HCT116 (cell line): ENCODE results near the gene EML2. TPM values are rescaled to one million over a fixed set of nuclear protein-coding genes. Genes with fewer than 3 reads are reported as not detected.

ENCODE experiments used
- ATAC-seq: fragments of 200-7000 bp; cut with Tn5 transposase; 2 replicates; pipeline ENCODE4 v1.9.1; 2020; ENCODE audit warnings: mild to moderate bottlenecking, moderate library complexity
- BruUV-seq: library from RNA; stranded (reverse); fragments of 400-500 nt; replicated peaks from 2 replicates; lab custom pipeline; 2021; lab: Mats Ljungman, UMichigan
- CTCF ChIA-PET: fragments of 300-600 bp; sonication (Branson Sonifier 250); formaldehyde crosslinking; loops from one replicate; lab custom pipeline; 2021; ENCODE audit warnings: antibody characterized with exemption; lab: Charles Lee
- POLR2A ChIA-PET: fragments of 300-600, 350-600 bp; sonication (Branson Sonifier 250); formaldehyde crosslinking; loops from one replicate; lab custom pipeline; 2021; ENCODE audit warnings: antibody characterized with exemption; lab: Charles Lee
- RAD21 ChIA-PET, 2 experiments: fragments of 300-600 bp; sonication (Branson Sonifier 250); formaldehyde crosslinking; loops; one replicate each; lab custom pipeline; 2023; ENCODE audit warnings: low total read pairs in 2 of 2; ENCODE audit not compliant: uncharacterized antibody in 2 of 2, unreplicated experiment in 2 of 2, low non-redundant PET in 1 of 2; lab: Charles Lee
- DNase-seq: peaks from one replicate; pipeline ENCODE4 v3.0.0-alpha.2; 2010; ENCODE audit warnings: low read depth, low spot score
- H2AFZ ChIP-seq: fragments of 200-600 bp; shearing (Covaris generic), sonication (generic); 2 replicates; pipeline ENCODE4 v1.6.1; 2017; ENCODE audit warnings: low read depth, mixed run types, mixed read lengths, antibody characterized with exemption, low read length; ENCODE audit not compliant: poor library complexity, severe bottlenecking
- H3K27ac ChIP-seq: 2 replicates; pipeline ENCODE4 v1.5.1; 2012; ENCODE audit warnings: low read depth, low read length
- H3K27me3 ChIP-seq: fragments of 200-600 bp; sonication (generic); 2 replicates; pipeline ENCODE4 v1.6.1; 2016; ENCODE audit warnings: mixed run types, low read length, mixed read lengths; ENCODE audit not compliant: insufficient read depth
- H3K36me3 ChIP-seq, 2 experiments: fragments of 200-500 bp in 1 of 2; fragments of 200-600 bp in 1 of 2; sonication (Bioruptor generic) in 1 of 2; sonication (generic) in 1 of 2; 2 replicates each; pipeline versions ENCODE4 v1.5.1 to v1.6.1; 2014 to 2016; ENCODE audit warnings: low read length in 2 of 2, inconsistent platforms in 1 of 2, mixed read lengths in 1 of 2, mixed run types in 1 of 2; ENCODE audit not compliant: insufficient read depth in 2 of 2, control insufficient read depth in 1 of 2
- H3K4me1 ChIP-seq, 2 experiments: fragments of 200-600 bp in 1 of 2; sonication (generic) in 1 of 2; 2 replicates each; pipeline versions ENCODE4 v1.5.1 to v1.6.1; 2012 to 2017; ENCODE audit warnings: low read length in 2 of 2, inconsistent platforms in 1 of 2, mild to moderate bottlenecking in 1 of 2, mixed read lengths in 1 of 2, mixed run types in 1 of 2, moderate library complexity in 1 of 2; ENCODE audit not compliant: insufficient read depth in 2 of 2, control insufficient read depth in 1 of 2
- H3K4me2 ChIP-seq: fragments of 200-600 bp; sonication (generic); 2 replicates; pipeline ENCODE4 v1.6.1; 2017; ENCODE audit warnings: mixed run types, low read length, mixed read lengths
- H3K4me3 ChIP-seq, 2 experiments: fragments of 200-600 bp in 1 of 2; sonication (generic) in 1 of 2; replicated peaks in 1 of 2; 2 replicates each; pipeline ENCODE4 v1.5.1; 2011 to 2016; ENCODE audit warnings: low read length in 2 of 2, control low read depth in 1 of 2, low read depth in 1 of 2, mild to moderate bottlenecking in 1 of 2, mixed read lengths in 1 of 2, mixed run types in 1 of 2
- H3K79me2 ChIP-seq: fragments of 200-600 bp; sonication (generic); 2 replicates; pipeline ENCODE4 v1.6.1; 2017; ENCODE audit warnings: mild to moderate bottlenecking, mixed run types, low read length, moderate library complexity, mixed read lengths; ENCODE audit not compliant: insufficient read depth
- H3K9ac ChIP-seq: fragments of 200-600 bp; sonication (generic); 2 replicates; pipeline ENCODE4 v1.6.1; 2016; ENCODE audit warnings: low read length, mixed read lengths
- H3K9me2 ChIP-seq: fragments of 200-600 bp; sonication (generic), shearing (Covaris generic); 2 replicates; pipeline ENCODE4 v1.6.1; 2017; ENCODE audit warnings: mixed run types, mild to moderate bottlenecking, moderate library complexity; ENCODE audit not compliant: insufficient read depth
- H3K9me3 ChIP-seq, 2 experiments: fragments of 200-500 bp in 1 of 2; fragments of 200-600 bp in 1 of 2; sonication (Bioruptor generic) in 1 of 2; sonication (generic) in 1 of 2; 2 replicates each; pipeline ENCODE4 v1.6.1; 2014 to 2017; ENCODE audit warnings: low read length in 2 of 2, mixed read lengths in 2 of 2, inconsistent platforms in 1 of 2, low read depth in 1 of 2, mild to moderate bottlenecking in 1 of 2, mixed run types in 1 of 2, moderate library complexity in 1 of 2; ENCODE audit not compliant: control insufficient read depth in 1 of 2, insufficient read depth in 1 of 2
- H4K20me1 ChIP-seq: fragments of 200-600 bp; sonication (generic), shearing (Covaris generic); 2 replicates; pipeline ENCODE4 v1.6.1; 2017; ENCODE audit warnings: mixed run types, mild to moderate bottlenecking, moderate library complexity; ENCODE audit not compliant: insufficient read depth
- CBX3 ChIP-seq: IDR thresholded peaks from 2 replicates; pipeline ENCODE4 v1.6.1; 2012; ENCODE audit warnings: low read depth
- ELF1 ChIP-seq: IDR thresholded peaks from 2 replicates; pipeline ENCODE4 v1.6.1; 2012; ENCODE audit warnings: low read depth, borderline replicate concordance
- EZH2 ChIP-seq: fragments of 200-600 bp; sonication (generic); IDR thresholded peaks from 2 replicates; pipeline ENCODE4 v1.6.1; 2017; ENCODE audit warnings: antibody characterized with exemption, mixed run types
- POLR2A ChIP-seq: IDR thresholded peaks from 2 replicates; pipeline ENCODE4 v1.7.0; 2011; ENCODE audit warnings: borderline replicate concordance; ENCODE audit not compliant: insufficient read depth, insufficient read length; ENCODE audit errors: extremely low read depth
- TCF7L2 ChIP-seq: IDR thresholded peaks from 2 replicates; pipeline ENCODE4 v1.7.0; 2011; ENCODE audit warnings: borderline replicate concordance, inconsistent platforms; ENCODE audit not compliant: insufficient read depth, insufficient read length; ENCODE audit errors: extremely low read depth
- YY1 ChIP-seq: IDR thresholded peaks from 2 replicates; pipeline ENCODE4 v1.6.1; 2011; ENCODE audit warnings: low read length, low read depth, moderate library complexity, mild to moderate bottlenecking; ENCODE audit not compliant: insufficient replicate concordance; ENCODE audit errors: extremely low read depth
- intact Hi-C: fragments of 100-400 bp; cut with micrococcal nuclease; formaldehyde crosslinking; loops from 2 replicates; pipeline ENCODE4 v1.10.0; 2022
- total RNA-seq: library from RNA; stranded (reverse); gene quantifications from one replicate; pipeline ENCODE4 v1.2.1, GENCODE V29; 2021; ENCODE audit not compliant: unreplicated experiment

The EML2 gene
- total RNA-seq, 1 experiment from 2014 or later: 131 TPM

DNA sequence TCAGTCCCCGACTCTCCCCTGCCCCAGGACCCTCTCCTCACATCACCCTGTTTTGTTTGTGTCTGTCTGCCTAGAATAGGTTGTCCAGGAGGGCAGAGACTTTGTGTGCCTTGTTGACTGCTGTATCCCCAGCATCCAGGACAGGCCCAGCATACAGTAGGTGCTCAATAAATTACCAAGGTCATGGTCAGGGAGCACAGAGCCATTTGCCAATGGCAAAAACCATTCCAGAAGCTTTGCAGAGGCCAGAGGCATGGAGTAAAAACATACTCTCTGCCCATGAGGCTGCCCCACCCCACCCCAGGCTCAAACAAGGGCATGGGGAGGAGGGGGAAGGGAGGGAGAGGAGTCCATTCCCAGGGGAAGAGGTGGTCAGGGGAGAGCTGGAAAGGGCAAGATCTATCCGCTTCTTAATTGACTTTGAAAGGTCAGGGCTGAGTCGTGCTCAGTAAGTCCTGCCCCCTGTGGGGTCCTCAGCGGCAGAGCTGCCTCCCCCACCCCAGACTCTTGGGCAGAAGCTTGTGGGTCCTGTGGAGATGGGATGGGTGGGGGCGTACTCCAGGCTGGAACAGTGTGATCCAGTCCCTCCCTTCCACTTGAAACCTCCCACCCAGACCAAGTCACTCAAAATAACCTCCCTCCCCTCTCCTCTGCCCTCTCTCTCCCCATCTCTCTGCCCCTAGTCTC, 41.6 kb downstream of the EML2 start:
- H3K4me2 ChIP-seq: no peak overlapping the region
- H3K9ac ChIP-seq: no peak overlapping the region
- H3K27me3 ChIP-seq: peaks cover 18% of the 10 kb centered on the region; the same call in 1 of the 2 replicates
- no peaks in the 10 kb centered on the region for H3K79me2 ChIP-seq
- H3K27ac ChIP-seq: no peak overlapping the region
- no peak overlapping the region for H2AFZ ChIP-seq
- CTCF ChIA-PET: no interaction called here
- H4K20me1 ChIP-seq: no peaks in the 10 kb centered on the region
- H3K9me3 ChIP-seq: no peaks in the 10 kb centered on the region
- TF ChIP-seq ELF1: no peak
- TF ChIP-seq POLR2A: no peak
- TF ChIP-seq, all 23 proteins: peak for 0
- no peak for ATAC-seq
- Histone ChIP-seq H3K4me3 (no peak overlapping the region), H3K9me2 (no peaks in the 10 kb centered on the region), H3K36me3 (no peaks in the 10 kb centered on the region), H3K4me1 (peaks cover 0 to 3% of the 10 kb centered on the region in 2 experiments; a peak in 1 of 4 replicates)
- no peak for DNase-seq
- POLR2A ChIA-PET: no interaction called here
- RAD21 ChIA-PET: no interaction called here
- intact Hi-C loops: no loop called here
- BruUV-seq: no TSS peak

DNA sequence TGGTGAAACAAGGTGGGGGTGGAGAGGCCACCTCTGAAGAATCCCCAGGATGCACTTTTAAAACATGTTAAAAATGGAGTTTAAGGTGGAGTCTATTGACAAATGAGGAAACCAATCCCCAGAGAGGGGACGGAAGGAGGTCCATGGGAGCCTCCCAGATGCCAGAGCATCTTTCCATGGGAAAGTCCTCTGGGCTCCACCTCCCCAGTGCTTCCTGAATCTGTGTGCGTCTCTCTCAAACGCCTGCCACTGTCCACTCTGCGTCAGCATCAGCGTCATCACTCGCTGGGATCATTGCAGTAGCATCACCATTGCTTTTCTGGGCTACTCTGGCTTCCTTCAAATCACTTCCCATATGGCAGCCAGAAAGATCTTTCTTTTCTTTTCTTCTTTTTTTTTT, 43.4 kb downstream of the EML2 start:
- Histone ChIP-seq H3K9me2 (no peaks in the 10 kb centered on the region), H3K79me2 (no peaks in the 10 kb centered on the region), H3K4me1 (peaks cover 0 to 14% of the 10 kb centered on the region in 2 experiments; a peak in 2 of 4 replicates), H3K36me3 (no peaks in the 10 kb centered on the region), H3K27me3 (peaks cover 18% of the 10 kb centered on the region; the same call in 1 of the 2 replicates), H3K9me3 (no peaks in the 10 kb centered on the region), H2AFZ (no peak overlapping the region), H3K4me2 (no peak overlapping the region), H3K9ac (no peak overlapping the region), H3K27ac (no peak overlapping the region), H4K20me1 (no peaks in the 10 kb centered on the region), H3K4me3 (no peak overlapping the region)
- intact Hi-C loops: no loop called here
- RAD21 ChIA-PET: no interaction called here
- DNase-seq: no peak
- POLR2A ChIA-PET: no interaction called here
- CTCF ChIA-PET: interaction anchor here (0.9 to 1.3 kb wide), 3 partner anchors 9 to 203 kb away, joined by 3 to 4 read pairs (median 4); no protein-coding TSS in a partner anchor
- TF ChIP-seq TCF7L2: no peak
- no peak for TF ChIP-seq YY1
- no peak for TF ChIP-seq CBX3
- TF ChIP-seq EZH2: no peak
- no peak for ATAC-seq
- BruUV-seq: no TSS peak
